ENCODE results near the gene CAMKK2. TPM values are rescaled to one million over a fixed set of nuclear protein-coding genes. Genes with fewer than 3 reads are reported as not detected.

CAMKK2 gene
- total and polyA plus RNA-seq, 2 of the 13 experiments (the other 11 are each of a cell fraction or from before 2014, with no cell fraction given), result 18.8 to 20.0 TPM

GRCh38 chr12:121297435-121297991 is 1.0 kb upstream of the CAMKK2 start (continued):
- no peak for TF ChIP-seq MZF1 (CRISPR knock-in tag; IDR thresholded peaks at IDR 0.05; ENCODE audit: borderline replicate concordance)
- TF ChIP-seq MXD1 (CRISPR knock-in tag; IDR thresholded peaks at IDR 0.05), result 0 out of 2 replicates have a peak, but pooled peaks have one; percentile 2
- TF ChIP-seq ZFP36L2 (CRISPR knock-in tag; IDR thresholded peaks at IDR 0.05), result no peak
- TF ChIP-seq ZNF687 (CRISPR knock-in tag; IDR thresholded peaks at IDR 0.05), result peak; percentile 1; the same call in 1 of the 2 replicates
- no peak for TF ChIP-seq REL (CRISPR knock-in tag; conservative IDR thresholded peaks at IDR 0.05)
- 0 out of 2 replicates have a peak, but pooled peaks have one; percentile 7 for TF ChIP-seq PRDM15 (CRISPR knock-in tag; IDR thresholded peaks at IDR 0.05)
- TF ChIP-seq NONO (IDR thresholded peaks at IDR 0.05), result no peak
- 0 out of 2 replicates have a peak, but pooled peaks have one; percentile 15 for TF ChIP-seq NONO (CRISPR knock-in tag; conservative IDR thresholded peaks at IDR 0.05)
- TF ChIP-seq POLR2A (IDR thresholded peaks at IDR 0.05; ENCODE audit: insufficient read depth in 1 of 2, low read depth in 2 of 2, low read length in 2 of 2), result peak in 1 of 2 experiments; percentile 11; a peak in 1 of 4 replicates
- peak; percentile 77; the same call in 1 of the 2 replicates for TF ChIP-seq ZNF441 (CRISPR knock-in tag; IDR thresholded peaks at IDR 0.05; ENCODE audit: borderline replicate concordance)
- TF ChIP-seq ZBTB40 (IDR thresholded peaks at IDR 0.05), result no peak
- TF ChIP-seq ZBTB40 (CRISPR knock-in tag; IDR thresholded peaks at IDR 0.05), result 0 out of 2 replicates have a peak, but pooled peaks have one; percentile 12
